HepG2 (cell line): ENCODE results near the gene CTSO. TPM values are rescaled to one million over a fixed set of nuclear protein-coding genes. Genes with fewer than 3 reads are reported as not detected.

Source experiments
- ATAC-seq: fragments of 200-7000 bp; cut with Tn5 transposase; 3 replicates; pipeline ENCODE4 v1.9.1; 2020; ENCODE audit warnings: mild to moderate bottlenecking, moderate library complexity
- BruUV-seq: library from RNA; stranded (reverse); fragments of 400-500 nt; replicated peaks from 2 replicates; lab custom pipeline; 2021; lab: Mats Ljungman, UMichigan
- CTCF ChIA-PET: fragments of 300-600 bp; formaldehyde crosslinking; extraction: SDS; loops from one replicate; lab custom pipeline; 2021; ENCODE audit warnings: low total read pairs, inconsistent platforms, low intra/inter-chr PET ratio; lab: Yijun Ruan, JAX
- POLR2A ChIA-PET: fragments of 350-600 bp; sonication (Branson Sonifier 250); formaldehyde crosslinking; loops from one replicate; lab custom pipeline; 2020; ENCODE audit warnings: antibody characterized with exemption, inconsistent platforms; lab: Yijun Ruan, JAX
- DNase-seq: peaks from one replicate; pipeline ENCODE4 v3.0.0-alpha.2; 2015; ENCODE audit warnings: low spot score
- FAIRE-seq: peaks from 3 replicates; lab custom pipeline; 2011; peaks lifted over from hg19 to GRCh38; lab: Jason Lieb, UNC
- H2AFZ ChIP-seq: one replicate; pipeline ENCODE4 v1.6.1; 2011; ENCODE audit warnings: low read length, inconsistent platforms
- H3K27ac ChIP-seq: fragments of 300-600 bp; 3 replicates; pipeline ENCODE4 v1.8.0; 2011; ENCODE audit warnings: mixed run types, mild to moderate bottlenecking, mixed read lengths, low read length, inconsistent platforms; ENCODE audit not compliant: insufficient read depth; ENCODE audit errors: extremely low read length
- H3K27me3 ChIP-seq, 2 experiments: fragments of 200-600 bp in 1 of 2; 2 replicates in 1 of 2; 3 replicates in 1 of 2; pipeline versions ENCODE4 v1.6.0 to v1.8.0; 2011; ENCODE audit warnings: low read length in 2 of 2, mild to moderate bottlenecking in 2 of 2, moderate library complexity in 2 of 2, inconsistent platforms in 1 of 2; ENCODE audit not compliant: insufficient read depth in 2 of 2, control insufficient read depth in 1 of 2
- H3K36me3 ChIP-seq, 2 experiments: fragments of 200-600 bp in 1 of 2; replicated peaks in 1 of 2; 2 replicates in 1 of 2; 3 replicates in 1 of 2; pipeline versions ENCODE4 v1.5.1 to v1.8.0; 2011; ENCODE audit warnings: low read length in 2 of 2, inconsistent platforms in 1 of 2; ENCODE audit not compliant: insufficient read depth in 2 of 2, control insufficient read depth in 1 of 2
- H3K4me1 ChIP-seq: 2 replicates; pipeline ENCODE4 v1.5.1; 2012; ENCODE audit warnings: low read length, inconsistent platforms; ENCODE audit not compliant: insufficient read depth
- H3K4me2 ChIP-seq: 2 replicates; pipeline ENCODE4 v1.6.0; 2011; ENCODE audit warnings: low read depth, low read length, inconsistent platforms
- H3K4me3 ChIP-seq, 3 experiments: fragments of 200-600 bp in 1 of 3; sonication (generic), shearing (Covaris generic) in 1 of 3; replicated peaks in 1 of 3; 2 replicates each; pipeline ENCODE4 v1.5.1; 2011 to 2016; ENCODE audit warnings: low read length in 3 of 3, inconsistent platforms in 2 of 3, low read depth in 2 of 3, mild to moderate bottlenecking in 2 of 3, control low read depth in 1 of 3, mixed read lengths in 1 of 3; ENCODE audit not compliant: insufficient read depth in 1 of 3
- H3K79me2 ChIP-seq: one replicate; pipeline ENCODE4 v1.6.1; 2011; ENCODE audit warnings: low read length, inconsistent platforms; ENCODE audit not compliant: insufficient read depth
- H3K9ac ChIP-seq: 2 replicates; pipeline ENCODE4 v1.6.0; 2011; ENCODE audit warnings: mild to moderate bottlenecking, low read depth, low read length, inconsistent platforms; ENCODE audit not compliant: insufficient read depth
- H3K9me3 ChIP-seq: 2 replicates; pipeline ENCODE4 v1.5.1; 2012; ENCODE audit warnings: mild to moderate bottlenecking, low read length
- H4K20me1 ChIP-seq: 2 replicates; pipeline ENCODE4 v1.6.0; 2011; ENCODE audit warnings: inconsistent platforms, mild to moderate bottlenecking, low read length, moderate library complexity; ENCODE audit not compliant: insufficient read depth
- ATF4 ChIP-seq, 2 experiments: fragments of 450-650 bp in 1 of 2; sonication (generic) in 1 of 2; formaldehyde crosslinking; IDR thresholded peaks; 2 replicates each; pipeline versions ENCODE4 v1.5.0 to v1.8.0; 2020 to 2022; ENCODE audit warnings: mild to moderate bottlenecking in 1 of 2, missing genetic modification reagents in 1 of 2
- FOXO4 ChIP-seq: sonication (generic); formaldehyde crosslinking; conservative IDR thresholded peaks from 2 replicates; pipeline ENCODE4 v1.8.1; 2023; ENCODE audit warnings: missing genetic modification reagents
- GATAD1 ChIP-seq: IDR thresholded peaks from 2 replicates; pipeline ENCODE4 v1.6.1; 2016; ENCODE audit warnings: missing genetic modification reagents, missing compliant biosample characterization
- POLR2AphosphoS2 ChIP-seq: IDR thresholded peaks from 2 replicates; pipeline ENCODE4 v1.6.1; 2011; ENCODE audit warnings: low read depth, low read length, improper control_type of control experiment
- TOPORS ChIP-seq: sonication (generic); formaldehyde crosslinking; IDR thresholded peaks from 2 replicates; pipeline ENCODE4 v1.8.0; 2023; ENCODE audit warnings: mild to moderate bottlenecking, missing genetic modification reagents
- ZBTB25 ChIP-seq: IDR thresholded peaks from 2 replicates; pipeline ENCODE4 v1.6.1; 2018; ENCODE audit warnings: missing genetic modification reagents
- ZFP37 ChIP-seq: sonication (generic); formaldehyde crosslinking; IDR thresholded peaks from 2 replicates; pipeline ENCODE4 v1.4.0; 2020; ENCODE audit warnings: missing genetic modification reagents, borderline replicate concordance
- ZNF646 ChIP-seq: sonication (generic); formaldehyde crosslinking; IDR thresholded peaks from 2 replicates; pipeline ENCODE4 v1.9.0; 2021; ENCODE audit warnings: mild to moderate bottlenecking, missing genetic modification reagents
- ZSCAN20 ChIP-seq: sonication (generic); formaldehyde crosslinking; IDR thresholded peaks from 2 replicates; pipeline ENCODE4 v1.4.0; 2020; ENCODE audit warnings: missing genetic modification reagents, mild to moderate bottlenecking, borderline replicate concordance
- WGBS: methylation state at CpG from one replicate; pipeline ENCODE4 v1.1.6; 2017; ENCODE audit warnings: low lambda C conversion rate; 5-methylcytosine and 5-hydroxymethylcytosine counted together
- in situ Hi-C: cut with HindIII; loops from 2 replicates; pipeline ENCODE4 v1.10.0; 2017; ENCODE audit warnings: low pct_unique_long_range_greater_than_20kb; ENCODE audit not compliant: extremely low pct_ligation_motif_present
- intact Hi-C: fragments of 100-400 bp; cut with micrococcal nuclease; formaldehyde crosslinking; loops from one replicate; pipeline ENCODE4 v1.10.0; 2022; ENCODE audit not compliant: unreplicated experiment
- polyA plus RNA-seq, 8 experiments: library from polyadenylated mRNA; depleted of rRNA in 3 of 8; stranded (reverse) in 7 of 8; unstranded in 1 of 8; fragments of >200 nt; fragmentation: Illumina TruSeq in 4 of 8; extraction: Trizol in 4 of 8; gene quantifications; 2 replicates each; pipeline versions ENCODE4 v1.2.1 to v1.2.3, GENCODE V29; 2011 to 2016; ENCODE audit warnings: low read depth in 4 of 8, missing spikeins in 1 of 8, mixed read lengths in 1 of 8; ENCODE audit not compliant: insufficient read depth in 1 of 8
- total RNA-seq, 5 experiments: library from RNA; depleted of rRNA; stranded (reverse); fragments of >200 nt; fragmentation: Illumina TruSeq; extraction: Trizol; gene quantifications; 2 replicates each; pipeline ENCODE4 v1.2.3, GENCODE V29; 2016; ENCODE audit warnings: low read depth in 1 of 5

The CTSO gene
- total and polyA plus RNA-seq, 2 of the 13 experiments (the other 11 are each of a cell fraction or from before 2014, with no cell fraction given), result 0.07 to 0.17 TPM

GRCh38 chr4:155948541-155948940 lies 5.1 kb downstream of the CTSO start:
- no peak for ATAC-seq
- intact Hi-C loops, result no loop called here
- no peaks in the 10 kb centered on the region for H3K9me3 ChIP-seq
- in situ Hi-C loops, result no loop called here
- POLR2A ChIA-PET, result no interaction called here
- H3K36me3 ChIP-seq, result no peaks in the 10 kb centered on the region
- no TSS peak for BruUV-seq
- no peak for DNase-seq
- no peak overlapping the region for H2AFZ ChIP-seq
- peaks cover 5% of the 10 kb centered on the region for H3K4me1 ChIP-seq
- H3K27ac ChIP-seq, result no peak overlapping the region
- no peak overlapping the region for H3K9ac ChIP-seq
- WGBS, result 43% methylated on average over 1 of the region's 1 CpG
- CTCF ChIA-PET, result no interaction called here
- no peak overlapping the region for H3K4me2 ChIP-seq
- H4K20me1 ChIP-seq, result no peaks in the 10 kb centered on the region
- H3K4me3 ChIP-seq, result no peak overlapping the region
- TF ChIP-seq TOPORS (no peak), POLR2AphosphoS2 (no peak), GATAD1 (CRISPR knock-in tag) (no peak), ATF4 (CRISPR knock-in tag; IDR thresholded peaks at IDR 0.05) (no peak), FOXO4 (CRISPR knock-in tag) (no peak), ZBTB25 (no peak), ZFP37 (CRISPR knock-in tag) (no peak), ZSCAN20 (no peak), ZNF646 (CRISPR knock-in tag) (no peak)
- TF ChIP-seq, all 625 proteins: peak for 0
- Histone ChIP-seq H3K79me2 (no peaks in the 10 kb centered on the region), H3K27me3 (no peaks in the 10 kb centered on the region)
- FAIRE-seq, result no peak
